T47D (cell line): ENCODE measurements around the gene ADGRA1.

Experiments
- DNase-seq, 2 experiments: peaks; one replicate each; pipeline versions ENCODE4 v3.0.0 to v3.0.0-alpha.2; 2011 to 2012; ENCODE audit warnings: low read depth in 1 of 2, low spot score in 1 of 2
- JUND ChIP-seq: IDR thresholded peaks from 2 replicates; pipeline ENCODE4 v1.6.1; 2012; ENCODE audit warnings: low read depth
- in situ Hi-C: cut with HindIII; loops from 2 replicates; pipeline ENCODE4 v1.10.0; 2016; ENCODE audit warnings: low sequenced_read_pairs, low pct_unique_long_range_greater_than_20kb

ADGRA1 gene

DNA sequence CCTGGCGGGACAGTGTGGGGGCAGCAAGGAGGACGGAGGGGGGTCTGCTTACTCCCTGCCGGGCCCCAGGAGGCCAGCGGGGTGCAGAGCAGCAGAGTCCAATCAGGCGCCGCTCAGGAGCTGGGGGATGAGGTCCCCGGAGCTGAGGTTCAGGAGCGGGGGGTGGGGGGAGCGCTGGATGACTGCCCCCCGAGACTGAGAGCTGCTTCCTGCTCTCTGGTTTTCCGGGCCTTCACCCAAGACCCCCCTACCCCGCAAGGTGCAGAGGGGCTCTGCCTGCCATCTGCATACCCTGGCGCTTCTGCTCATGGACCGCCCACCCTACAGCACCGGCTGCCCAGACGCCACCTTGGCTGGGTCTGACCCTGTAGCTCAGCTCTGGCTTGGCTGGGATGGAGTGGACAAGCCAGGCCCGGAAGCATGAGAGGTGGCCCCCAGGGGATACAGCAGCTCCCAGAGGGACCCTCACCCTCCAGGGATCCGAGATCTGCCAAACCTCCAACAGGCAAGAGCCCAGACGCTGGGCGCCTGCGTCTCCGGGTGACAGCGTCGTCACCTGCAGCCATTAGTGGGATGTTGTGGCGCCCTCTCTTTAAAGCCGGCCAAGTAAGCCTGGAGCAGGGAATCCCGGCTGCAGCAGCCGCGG is 73.2 kb downstream of the ADGRA1 start:
- TF ChIP-seq JUND: no peak
- DNase-seq: no peak
- in situ Hi-C loops: no loop called here

- in situ Hi-C loops: no loop called here
- DNase-seq: no peak
- no peak for TF ChIP-seq JUND
Measured at GRCh38 chr10:133161486-133162109, 73.9 kb downstream of the ADGRA1 start.

DNA sequence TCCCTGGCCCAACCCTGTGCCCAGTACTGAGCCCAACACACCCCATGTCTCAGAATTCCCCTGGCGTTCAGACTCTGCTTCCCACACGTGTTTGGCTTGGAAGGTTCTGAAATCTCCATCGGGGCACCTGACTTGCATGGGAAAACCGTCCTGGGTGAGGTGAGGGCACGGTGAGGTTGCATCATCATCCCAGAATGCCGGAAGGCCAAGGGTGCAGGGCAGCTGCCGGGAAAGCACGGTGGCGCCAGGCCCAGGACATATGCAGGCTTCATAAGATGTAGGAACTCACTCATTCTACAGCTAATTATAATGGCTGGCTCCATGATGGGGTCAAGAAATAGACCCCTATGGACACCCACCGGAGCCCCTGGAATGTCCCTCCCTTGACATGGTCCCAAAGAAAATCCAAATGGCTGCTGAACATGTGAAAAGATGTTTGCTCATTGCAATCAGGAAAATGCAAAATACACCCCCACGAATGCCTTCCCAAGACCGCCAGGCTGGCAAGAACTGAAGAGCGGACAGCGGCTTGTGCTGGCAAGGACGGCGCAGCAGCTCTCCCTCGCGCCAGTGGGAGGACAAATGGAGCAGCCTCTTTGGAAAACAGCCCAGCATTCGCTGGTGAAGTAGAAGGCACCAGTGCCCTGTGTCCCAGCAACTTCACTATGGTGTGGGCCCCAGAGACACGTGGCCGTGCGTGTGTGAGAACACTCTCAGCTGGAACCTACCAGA is 74.6 kb downstream of the ADGRA1 start:
- in situ Hi-C loops: no loop called here
- no peak for TF ChIP-seq JUND
- peak; percentile 45 to 66 for DNase-seq

DNA sequence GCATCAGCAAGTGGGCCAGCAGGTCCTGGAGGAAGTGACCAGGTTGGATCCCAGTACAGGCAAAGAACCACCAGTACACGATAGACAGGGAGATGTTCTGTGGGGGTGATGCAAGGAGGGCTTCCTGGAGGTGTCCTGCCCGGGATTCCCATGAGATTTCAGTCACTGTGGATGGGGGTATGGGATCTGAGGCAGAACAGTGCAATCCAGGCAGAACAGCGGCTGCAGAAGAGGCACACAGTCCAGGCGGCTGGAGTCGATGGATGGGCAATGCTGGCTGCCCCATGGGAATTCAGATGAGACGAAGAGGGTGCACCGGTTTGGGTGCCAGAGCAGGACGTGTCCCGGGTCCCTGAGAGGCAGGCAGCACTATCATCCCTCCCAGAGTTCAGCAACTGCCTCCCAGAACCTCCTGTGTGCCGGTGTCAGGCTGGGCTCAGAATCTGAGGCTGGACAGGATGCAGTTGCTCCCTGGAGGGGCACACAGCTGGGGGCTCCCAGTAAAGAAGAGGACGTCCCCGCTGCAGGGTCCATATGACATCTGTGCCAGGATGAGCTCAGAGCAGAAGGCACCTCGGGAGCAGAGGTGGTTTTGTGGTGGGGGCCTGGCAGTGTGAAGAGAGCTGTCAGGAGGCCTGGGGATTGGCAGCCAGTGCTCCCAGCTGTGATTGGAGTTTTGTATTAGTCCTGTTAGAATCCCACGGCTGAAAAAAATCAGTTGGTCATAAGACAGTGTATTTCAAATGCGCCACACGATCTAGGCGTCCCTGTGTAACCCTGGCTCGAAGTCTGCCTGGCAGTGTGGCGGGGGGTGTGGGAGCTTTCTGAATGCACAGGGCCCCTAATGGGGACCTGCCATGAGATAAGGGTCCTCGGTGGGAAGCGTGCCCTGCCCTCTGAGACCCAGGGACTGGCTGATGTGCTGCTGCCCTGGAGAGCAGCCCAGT is 75.5 kb downstream of the ADGRA1 start:
- DNase-seq: no peak
- no peak for TF ChIP-seq JUND
- in situ Hi-C loops: no loop called here

GRCh38 chr10:133163889-133164815 is 76.4 kb downstream of the ADGRA1 start:
- DNase-seq: peak in 1 of 2 experiments; percentile 74
- TF ChIP-seq JUND: no peak
- in situ Hi-C loops: no loop called here

DNA sequence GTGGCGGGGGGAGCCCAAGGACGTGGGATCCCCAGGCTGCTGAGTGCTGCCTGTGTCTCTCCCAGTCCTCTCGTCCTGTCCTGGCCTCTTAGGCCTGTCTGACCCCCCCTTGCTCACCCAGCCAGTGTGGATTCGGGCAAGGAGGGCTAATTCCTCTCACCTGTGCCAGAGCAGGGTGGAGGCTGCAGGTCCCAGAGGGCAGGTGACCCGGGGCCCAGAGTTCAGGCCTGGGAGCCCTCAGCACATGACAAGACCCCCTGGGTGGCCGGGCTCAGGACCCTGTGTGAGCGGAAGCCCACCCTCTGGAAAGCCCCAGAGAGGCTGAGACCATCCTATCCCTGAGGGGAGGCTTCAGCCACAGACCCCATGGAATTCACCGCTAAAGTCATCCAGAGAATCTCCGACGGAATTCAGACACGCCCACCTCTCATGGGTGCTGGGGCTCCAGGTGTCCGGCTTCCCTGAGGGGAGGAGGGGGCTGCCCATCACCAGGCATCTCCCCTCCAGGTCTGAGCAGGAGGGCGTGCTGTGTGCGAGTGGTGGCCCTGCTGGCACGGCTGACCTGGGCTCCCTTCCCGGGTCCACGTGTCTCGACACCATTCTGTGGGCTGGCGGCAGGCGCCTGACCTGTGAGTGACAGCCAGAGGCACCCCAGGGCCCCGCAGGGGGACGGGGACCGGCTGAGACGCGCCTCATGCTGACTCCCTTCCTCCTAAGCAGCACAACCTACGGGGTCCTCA is 77.3 kb downstream of the ADGRA1 start:
- no peak for TF ChIP-seq JUND
- DNase-seq: no peak
- in situ Hi-C loops: no loop called here

DNA sequence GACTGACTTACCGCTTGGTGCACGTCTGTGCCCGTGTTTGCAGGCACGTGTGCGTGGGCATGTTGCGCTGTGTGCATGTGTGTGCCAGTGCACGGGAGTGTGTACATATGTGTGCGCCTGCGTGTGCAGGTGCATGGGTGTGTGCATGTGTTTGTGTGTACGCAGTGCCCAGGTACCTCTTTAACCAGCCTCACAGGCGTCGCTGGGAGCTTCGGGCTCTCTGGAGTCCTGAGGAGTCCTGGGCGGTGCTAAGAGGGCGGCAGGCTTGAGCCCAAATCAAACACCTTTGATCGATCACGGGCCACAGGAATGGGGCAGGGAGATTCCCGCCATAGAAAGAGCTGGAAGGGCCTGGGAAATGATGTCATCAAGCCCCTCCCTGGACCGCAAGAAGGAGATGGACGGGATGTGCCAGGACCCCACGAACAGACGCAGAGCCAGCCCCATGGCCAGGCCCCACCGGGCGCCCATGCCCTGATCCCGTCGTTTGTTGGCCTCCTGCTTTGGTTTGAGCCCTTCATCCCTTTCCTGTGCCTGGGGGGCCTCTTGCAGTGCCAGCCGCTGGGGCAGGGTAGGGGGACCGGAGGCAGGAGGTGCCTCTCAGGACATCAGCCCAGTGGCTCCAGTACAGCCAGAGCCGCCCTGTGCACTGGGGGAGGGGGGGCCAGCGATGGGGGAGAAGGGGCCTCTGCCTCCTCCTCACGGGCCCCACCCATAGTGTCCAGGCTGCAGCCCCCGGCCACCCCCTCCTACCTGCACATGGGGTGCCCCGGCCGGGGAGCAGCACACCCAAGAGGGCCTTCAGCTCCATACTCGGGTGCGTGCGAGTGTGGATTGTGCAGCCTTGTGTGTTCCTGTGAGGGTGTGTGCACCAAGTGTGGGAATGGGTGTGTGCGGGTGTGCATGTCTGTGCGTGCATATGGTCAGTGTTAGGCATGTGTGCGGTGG is 78.1 kb downstream of the ADGRA1 start:
- in situ Hi-C loops: no loop called here
- no peak for DNase-seq
- no peak for TF ChIP-seq JUND

DNA sequence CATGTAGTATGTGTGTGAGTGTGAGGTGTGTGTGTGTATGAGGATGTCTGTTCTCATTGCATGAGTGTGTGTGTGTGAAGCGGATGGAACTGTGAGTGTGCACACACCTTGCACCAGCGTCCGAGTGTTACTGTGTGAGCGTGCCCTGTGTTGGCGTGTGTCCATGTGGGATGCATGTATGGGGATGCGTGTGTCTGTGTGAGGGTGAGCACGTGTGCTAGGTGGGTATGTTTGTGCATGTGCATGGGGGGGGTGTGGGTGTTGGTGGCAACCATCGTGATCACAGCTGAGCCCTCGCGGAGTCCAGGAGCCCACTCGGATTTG is 78.7 kb downstream of the ADGRA1 start:
- no peak for TF ChIP-seq JUND
- no peak for DNase-seq
- in situ Hi-C loops: no loop called here

DNA sequence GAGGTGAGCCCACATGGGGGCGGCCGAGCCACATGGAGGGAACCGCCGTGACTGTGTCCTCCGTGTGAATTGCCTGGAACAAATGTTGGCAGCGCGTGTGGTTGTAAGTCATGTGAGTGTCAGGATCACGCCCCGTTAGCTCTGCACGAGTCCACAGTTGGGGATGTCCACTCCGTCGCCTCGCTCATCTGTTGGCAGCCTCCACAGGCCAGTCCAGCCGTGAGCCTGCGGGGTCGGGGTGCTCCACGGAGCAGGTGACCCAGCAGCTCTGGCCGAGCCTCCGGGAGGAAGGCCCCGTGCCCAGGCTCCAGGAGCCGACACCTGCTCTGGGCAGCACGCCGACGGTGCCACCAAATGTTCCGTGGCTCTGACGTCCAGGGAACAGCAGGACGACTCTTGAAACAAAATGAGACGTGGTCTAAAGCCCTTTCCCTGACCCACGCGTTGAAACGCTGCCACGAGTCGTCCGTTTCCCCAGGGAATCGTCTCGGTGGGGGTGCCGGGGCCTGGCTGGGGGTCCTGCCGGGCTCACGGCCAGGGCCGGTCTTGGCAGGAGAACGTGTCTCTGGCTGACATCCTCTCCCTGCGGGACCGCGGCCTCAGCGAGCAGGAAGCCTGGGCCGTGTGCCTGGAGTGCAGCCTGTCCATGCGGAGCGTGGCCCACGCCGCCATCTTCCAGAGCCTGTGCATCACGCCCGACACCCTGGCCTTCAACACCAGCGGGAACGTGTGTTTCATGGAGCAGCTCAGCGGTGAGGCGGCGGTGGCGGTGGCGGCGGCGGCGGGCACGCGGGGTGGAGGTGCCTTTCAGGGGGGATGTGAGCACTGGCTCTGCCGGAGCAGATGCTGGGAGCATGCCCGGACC is 79.3 kb downstream of the ADGRA1 start:
- in situ Hi-C loops: no loop called here
- no peak for DNase-seq
- no peak for TF ChIP-seq JUND
